GOT3 (cell line): ENCODE data around the gene KIAA1671.

ENCODE experiments used
- DNase-seq: peaks from one replicate; lab custom pipeline; 2025; ENCODE audit warnings: mixed read lengths; lab: John Stamatoyannopoulos, UW

KIAA1671 gene

DNA sequence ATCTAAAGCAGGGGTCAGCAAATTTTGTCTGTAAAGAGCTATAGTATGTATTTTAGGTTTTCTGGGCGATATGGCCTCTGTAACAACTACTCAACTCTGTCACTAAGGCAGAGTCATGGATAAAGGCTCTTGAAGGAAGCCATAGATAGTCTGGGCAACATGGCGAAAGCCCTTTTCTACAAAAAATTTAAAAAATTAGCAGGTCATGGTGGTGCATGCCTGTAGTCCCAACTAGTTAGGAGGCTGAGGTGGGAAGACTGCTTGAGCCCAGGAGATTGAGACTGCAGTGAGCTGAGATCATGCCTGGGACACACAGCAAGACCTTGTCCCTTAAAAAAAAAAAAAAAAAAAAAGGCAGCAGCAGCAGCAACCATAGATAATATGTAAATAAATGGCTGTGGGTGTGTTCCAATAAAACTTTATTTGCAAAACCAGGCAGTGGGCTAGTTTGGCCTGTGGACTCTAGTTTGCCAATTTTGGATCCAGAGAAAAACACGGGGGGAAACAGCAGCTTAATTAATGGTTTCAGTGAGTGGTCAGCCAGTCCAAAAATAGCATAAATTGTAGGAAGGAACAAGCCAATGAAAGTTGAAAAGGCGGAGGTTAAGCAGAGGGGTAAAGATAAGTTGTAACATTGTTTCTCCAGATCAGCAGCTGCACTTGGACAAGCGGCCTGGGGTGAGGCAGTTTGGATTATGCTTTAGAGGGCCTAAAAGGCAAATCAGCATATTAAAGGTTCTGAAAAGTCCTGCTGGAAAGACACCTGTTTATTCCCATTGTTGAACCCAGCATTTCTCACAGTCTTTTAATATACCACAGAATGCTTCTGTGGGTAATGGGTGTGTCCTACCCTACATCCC is 62.6 kb downstream of the KIAA1671 start:
- no peak for DNase-seq

DNA sequence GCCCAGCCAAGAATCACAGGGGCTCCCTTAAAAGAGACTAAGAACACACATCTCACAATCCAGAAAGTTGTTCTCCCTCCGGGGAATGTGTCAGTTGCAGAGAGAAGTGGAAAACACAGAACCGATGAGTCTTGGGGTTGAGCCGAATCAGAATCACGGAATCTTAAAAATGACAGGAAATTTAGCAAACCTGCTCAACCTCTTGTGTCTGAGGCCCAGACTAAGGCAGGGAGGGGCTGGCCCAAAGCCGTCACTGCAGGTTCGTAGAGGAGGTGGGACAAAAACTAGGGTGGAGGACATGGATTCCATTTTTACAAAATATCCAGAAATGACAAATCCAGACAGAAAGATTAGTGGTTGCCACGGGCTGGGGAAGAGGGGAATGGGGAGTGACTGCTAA is 63.8 kb downstream of the KIAA1671 start:
- DNase-seq = no peak

DNA sequence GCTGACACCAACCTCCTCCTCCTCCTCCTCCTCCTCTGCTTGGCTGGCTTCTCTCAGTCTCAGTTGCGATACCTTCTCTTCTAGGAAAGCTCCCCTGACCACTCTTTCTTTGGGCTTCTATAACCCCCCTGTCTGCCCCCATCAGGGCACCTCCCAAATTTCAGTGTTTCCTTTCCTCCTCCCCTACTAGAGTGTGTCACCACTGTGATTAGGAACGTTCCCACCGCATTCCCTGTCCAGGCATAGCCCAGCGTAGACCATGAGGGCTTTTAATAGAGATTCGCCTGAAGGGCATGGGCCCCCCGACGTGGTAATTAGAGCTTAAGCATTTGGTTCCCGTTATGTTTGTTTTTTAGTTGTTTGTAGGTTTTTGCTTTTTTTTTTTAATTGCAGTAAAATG is 65.5 kb downstream of the KIAA1671 start:
- DNase-seq = no peak

DNA sequence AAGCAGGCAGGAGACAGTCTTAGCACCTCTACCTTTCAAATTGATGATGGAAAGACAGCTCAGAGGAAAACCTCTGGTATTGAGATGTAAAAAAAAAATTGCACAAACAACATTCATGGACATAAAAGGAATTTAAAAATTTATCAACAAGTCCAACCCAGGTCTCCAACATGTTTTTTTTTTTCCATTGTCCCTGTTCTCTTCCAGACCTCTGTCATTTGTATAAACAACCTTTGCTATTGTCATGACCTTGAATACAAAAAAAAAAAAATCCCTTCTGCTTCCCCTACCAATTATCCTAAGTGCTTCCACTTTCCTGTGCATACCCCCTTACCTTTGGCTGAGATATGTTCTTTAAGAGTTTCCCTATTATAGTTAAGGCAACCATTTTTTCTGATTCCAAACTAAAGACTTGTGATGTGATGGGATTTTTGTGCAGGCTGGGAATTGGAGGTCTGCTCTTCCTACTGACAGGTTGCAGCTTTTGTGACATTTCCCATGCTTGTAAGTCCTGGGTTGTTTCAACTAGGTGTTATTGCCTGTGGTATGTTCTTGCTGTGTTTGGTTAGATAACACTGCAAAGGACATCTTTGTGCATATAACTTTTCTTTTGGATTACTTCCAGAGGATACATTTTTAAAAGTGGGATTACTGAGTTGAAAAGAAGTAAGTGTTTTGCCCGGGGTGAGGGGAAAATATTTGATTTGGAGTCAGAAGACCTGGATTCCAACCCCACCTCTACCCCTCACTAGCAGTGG is 67.1 kb downstream of the KIAA1671 start:
- DNase-seq = no peak

DNA sequence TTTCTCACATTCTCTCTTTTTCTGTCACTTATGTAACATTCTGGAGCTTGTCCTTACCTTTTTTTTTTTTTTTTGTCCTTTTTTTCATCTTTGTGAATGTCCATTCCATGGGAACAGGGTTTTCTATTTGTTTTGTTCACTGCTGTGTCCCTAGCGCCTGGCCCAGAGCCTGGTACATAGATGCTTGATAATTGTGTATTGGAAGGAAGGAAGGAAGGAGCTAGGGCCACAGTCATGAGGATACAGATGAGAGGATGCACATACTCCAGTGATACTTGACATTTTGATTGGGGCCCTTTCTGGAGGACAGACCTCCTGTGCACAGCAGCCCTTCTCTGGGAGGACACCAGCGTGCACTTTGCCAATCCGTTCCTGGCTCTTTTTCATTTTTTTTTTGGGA is 68.9 kb downstream of the KIAA1671 start:
- DNase-seq = no peak

DNA sequence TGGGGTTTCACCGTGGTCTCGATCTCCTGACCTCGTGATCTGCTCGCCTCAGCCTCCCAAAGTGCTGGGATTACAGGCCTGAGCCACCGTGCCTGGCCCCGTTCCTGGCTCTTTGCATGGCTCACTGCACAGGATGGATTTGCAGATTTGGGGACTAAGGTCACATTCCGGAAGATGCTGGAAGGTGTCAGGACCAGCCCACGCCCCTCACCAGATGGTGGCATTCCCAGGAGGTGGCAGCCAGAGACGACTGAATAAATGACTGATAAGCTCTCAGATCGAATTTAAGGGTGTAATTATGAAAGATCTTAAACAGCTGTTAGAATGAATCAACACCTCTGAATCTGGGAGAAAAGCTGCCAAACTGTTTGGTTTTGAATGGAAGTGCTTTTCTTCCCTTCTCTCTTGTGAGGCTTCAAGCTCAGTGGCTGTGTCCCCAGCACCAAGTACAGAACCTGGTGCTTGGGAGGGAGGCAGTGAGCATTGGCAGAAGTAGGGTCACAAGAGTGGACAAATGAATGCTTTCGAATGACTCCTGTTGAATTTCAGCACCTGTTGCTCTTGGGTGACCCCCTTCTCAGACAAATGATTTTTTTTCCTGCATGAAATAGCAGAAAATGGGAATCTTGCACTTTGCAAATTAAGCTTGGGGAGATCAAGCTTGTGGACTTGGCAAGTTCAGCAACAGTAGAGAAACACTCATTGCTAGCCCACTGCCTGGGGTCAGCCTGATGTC is 69.6 kb downstream of the KIAA1671 start:
- DNase-seq = no peak

DNA sequence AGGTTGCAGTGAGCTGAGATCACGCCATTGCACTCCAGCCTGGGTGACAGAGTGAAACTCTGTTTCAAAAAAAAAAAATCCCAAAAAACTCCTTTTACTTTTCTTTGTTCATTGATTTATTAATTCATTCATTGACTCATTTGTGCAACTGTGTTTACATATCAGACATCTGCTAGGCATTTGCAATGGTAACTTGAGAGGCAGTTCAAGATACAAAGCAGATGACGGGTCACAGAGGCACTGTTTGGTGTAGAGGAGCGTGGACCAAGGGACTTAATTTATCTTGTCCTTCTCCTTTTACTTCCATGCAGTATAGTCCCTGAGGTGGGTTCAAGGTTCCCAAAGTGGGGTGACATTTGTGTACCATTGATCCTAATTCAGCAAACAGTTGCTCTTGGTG is 71.4 kb downstream of the KIAA1671 start:
- no peak for DNase-seq

DNA sequence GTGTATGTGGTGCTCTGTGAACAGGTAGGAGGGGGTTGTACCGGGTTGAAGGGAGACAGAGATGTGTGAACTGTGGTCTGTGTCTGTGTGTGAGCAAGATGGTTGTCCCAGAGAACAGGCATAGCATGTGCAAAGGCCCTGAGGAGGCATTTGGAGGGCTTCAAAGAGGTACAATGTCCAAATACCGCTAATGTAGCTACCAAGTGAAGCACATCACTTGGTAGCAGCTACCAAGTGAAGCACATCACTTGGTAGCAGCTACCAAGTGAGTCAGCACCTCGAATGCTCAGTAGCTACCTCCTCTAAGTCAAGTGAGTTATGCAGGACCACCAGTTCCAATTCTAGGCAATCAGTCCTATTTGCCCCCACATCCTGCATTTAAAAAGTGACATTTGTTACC is 72.4 kb downstream of the KIAA1671 start:
- no peak for DNase-seq

DNA sequence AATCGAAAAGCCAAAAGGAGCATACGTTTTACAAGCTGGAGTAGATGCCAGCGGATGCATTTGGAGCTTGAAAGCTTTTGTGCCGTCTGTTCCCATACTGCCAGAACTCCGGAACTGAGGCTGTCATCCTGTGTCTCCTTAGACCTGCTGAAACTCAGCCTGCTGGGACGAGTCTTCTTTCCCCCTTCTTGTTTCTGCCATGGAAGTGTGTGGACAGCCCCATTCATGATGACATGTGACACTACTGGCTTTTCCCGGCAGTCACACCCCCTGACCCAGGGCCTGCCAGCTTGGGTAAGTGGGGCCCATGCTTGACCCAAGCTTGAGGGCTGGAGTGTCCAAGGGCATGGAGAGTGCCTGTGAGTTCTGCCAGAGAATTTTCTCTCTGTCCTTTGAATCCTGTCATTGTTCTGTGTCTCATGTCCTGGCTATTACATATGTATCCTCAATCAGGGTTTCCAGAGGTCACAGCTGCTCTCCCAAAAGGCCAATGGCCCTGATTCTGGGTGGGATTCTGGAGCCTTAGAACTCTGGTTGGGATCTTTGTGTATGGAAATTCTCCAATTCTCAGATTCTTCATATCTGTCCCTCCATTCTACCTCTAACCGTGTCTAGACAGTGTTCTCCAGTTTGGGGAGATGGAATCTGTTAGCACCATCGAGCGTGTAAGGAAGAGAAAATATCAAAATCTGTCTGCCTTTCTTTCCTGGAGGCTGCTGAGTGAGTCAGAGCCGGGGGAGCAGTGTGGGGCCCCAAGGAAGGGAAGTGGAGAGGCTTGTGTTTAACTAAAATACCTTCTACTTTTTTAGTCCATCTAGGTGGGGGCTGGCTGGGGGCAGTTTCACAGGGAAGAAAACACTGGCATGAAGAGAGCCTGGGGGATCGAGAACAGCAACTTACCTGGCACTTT is 73.2 kb downstream of the KIAA1671 start:
- no peak for DNase-seq

DNA sequence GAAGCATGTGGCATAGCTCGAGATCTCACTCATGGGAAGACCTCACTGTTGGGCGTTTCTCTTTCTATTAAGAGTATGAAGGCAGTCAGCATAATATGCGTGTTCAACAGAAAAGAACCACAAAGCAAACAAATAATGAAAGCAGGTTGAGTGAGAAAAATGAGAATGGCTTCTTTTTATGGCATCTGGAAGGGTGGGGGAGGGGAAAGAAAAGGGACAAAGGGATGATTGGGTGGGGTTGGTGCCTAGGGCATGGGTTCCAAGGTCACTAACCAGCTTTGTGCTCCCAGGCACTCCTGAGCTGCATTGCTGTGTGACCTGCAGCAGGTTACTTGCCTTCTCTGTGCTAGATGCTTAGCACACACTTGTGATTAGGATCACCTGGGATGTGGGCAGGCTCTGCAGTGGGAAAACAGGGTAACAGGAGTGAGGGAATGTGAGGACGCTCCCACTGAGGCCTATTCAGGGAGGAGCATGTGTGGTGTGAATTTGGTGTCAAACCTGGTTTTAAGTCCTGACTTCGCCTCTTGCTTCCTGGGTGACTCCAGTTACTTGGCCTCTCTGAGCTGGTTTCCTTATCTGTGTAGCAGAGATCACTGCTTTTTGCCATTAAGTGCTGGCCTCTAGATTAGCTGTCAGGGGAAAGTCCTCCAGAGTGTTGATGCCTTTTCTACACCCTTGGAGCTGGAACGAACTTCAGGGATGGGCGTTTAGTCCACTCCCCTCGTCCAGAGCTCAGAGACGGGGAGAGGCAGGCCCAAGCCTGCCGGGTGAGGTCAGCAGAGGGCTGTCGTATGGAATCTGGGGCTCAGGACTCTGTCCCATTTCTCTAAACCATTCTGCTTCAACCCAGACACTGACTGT is 74.8 kb downstream of the KIAA1671 start:
- no peak for DNase-seq

DNA sequence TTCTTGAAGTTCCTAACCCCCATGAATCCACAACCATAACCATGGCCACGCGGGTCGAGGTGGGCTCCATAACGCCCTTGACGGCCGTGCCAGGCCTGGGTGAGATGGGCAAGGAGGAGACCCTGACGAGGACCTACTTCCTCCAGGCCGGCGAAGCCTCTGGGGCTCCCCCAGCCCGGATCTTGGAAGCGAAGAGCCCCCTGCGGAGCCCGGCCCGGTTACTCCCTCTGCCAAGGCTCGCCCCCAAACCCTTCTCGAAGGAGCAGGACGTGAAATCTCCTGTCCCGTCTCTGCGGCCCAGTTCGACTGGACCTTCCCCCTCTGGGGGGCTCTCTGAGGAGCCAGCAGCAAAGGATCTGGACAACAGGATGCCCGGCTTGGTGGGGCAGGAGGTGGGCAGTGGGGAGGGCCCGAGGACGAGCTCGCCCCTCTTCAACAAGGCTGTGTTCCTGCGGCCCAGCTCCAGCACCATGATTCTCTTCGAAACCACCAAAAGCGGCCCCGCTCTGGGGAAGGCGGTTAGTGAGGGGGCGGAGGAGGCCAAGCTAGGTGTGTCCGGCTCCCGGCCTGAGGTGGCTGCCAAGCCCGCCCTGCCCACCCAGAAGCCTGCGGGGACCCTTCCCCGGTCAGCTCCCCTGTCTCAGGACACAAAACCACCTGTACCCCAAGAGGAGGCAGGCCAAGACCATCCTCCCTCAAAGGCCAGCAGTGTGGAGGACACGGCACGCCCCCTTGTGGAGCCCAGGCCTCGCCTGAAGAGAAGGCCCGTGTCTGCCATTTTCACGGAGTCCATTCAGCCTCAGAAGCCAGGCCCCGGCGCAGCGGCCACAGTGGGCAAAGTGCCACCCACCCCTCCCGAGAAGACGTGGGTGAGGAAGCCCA is 75.7 kb downstream of the KIAA1671 start:
- DNase-seq = no peak

DNA sequence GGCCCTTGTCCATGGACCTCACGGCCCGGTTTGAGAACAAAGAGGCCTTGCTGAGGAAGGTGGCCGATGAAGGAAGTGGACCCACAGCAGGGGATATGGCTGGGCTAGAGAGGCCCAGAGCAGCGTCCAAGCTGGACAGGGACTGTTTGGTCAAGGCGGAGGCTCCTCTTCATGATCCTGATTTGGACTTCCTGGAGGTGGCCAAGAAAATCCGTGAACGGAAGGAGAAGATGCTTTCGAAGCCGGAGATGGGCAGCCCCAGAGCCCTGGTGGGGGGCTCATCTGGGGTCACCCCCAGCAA is 76.3 kb downstream of the KIAA1671 start:
- DNase-seq = no peak

DNA sequence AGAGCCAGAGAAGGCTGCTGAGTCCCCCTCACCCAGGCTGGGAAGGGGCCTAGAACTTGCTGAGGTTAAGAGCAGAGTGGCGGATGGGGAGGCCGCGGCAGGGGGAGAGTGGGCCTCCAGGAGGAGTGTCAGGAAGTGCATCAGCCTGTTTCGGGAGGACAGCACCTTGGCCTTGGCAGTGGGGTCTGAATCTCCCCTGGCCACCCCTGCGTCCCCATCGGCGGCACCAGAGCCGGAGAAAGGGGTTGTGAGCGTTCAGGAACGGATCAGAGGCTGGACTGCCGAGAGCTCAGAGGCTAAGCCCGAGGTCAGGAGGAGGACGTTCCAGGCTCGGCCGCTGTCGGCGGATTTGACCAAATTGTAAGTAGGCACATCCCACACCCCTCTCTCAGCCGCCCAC is 76.7 kb downstream of the KIAA1671 start:
- no peak for DNase-seq

DNA sequence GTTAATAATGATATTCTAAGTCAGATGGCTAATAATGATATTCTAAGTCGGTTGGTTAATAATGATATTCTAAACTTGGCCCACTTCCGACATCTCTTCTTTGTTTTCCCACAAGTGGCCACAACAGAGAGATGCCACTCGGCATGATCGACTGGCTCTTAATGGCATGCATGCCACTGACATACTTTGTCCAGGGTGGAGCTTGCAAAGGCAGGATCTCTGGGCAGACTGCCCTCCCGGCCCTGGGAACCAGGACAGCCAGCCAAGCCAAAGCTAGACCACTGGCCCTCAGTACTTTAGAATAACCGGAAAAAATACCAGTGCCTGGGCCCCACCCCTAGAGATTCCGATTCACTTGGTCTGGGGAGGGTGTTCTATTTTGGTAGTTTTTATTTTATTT is 78.1 kb downstream of the KIAA1671 start:
- no peak for DNase-seq

DNA sequence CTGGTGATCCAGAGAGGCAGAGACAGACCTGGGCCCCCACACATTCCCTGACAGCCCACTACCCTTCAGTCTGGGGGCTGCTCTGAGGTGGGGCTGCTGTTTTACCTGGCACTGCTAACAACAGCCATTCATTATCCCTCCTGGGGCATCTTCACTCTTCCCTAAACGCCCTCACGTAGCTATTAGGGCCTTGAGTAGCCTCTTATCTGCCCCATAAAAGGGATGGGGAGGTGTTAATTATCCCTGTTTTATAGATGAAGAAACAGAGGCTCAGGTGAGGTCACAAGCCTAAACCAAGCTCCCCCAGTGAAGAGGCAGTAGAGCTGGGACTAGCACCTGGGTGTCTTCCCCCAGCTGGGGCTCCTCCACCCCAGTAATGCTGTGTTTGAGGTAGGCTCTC is 79.5 kb downstream of the KIAA1671 start:
- no peak for DNase-seq

DNA sequence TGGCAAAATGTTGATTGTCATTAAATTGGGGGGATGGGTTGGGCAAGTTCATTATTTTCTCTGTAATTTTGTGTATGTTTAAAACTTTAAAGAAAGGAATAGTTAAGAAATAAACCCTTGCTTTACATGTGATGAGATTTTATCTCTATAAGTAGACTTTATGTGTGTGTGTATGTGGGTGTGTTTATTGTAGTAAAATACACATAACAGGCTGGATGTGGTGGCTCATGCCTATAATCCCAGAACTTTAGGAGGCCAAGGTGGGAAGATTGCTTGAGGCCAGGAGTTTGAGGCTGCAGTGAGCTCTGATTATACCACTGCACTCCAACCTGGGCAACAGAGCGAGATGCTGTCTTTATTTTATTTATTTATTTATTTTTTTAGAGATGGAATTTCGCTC is 83.2 kb downstream of the KIAA1671 start:
- no peak for DNase-seq

DNA sequence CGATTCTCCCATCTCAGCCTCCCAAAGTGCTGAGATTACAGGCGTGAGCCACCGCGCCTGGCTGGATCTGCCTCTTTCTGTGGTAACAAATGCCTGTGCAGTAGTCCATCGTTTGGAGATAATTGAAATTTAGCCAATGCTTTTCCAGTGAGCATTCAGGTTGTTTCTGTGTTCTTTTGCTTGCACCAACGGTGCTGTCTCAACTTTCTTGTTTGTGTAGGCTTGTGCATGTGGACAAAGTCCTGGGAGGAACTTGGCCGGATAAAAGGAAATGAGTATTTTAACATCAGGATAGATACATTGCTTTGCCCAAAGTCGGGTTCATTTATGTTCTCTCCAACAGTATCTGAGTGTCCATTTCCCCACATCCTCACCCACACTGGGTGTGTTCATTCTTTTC is 85.7 kb downstream of the KIAA1671 start:
- DNase-seq = no peak

DNA sequence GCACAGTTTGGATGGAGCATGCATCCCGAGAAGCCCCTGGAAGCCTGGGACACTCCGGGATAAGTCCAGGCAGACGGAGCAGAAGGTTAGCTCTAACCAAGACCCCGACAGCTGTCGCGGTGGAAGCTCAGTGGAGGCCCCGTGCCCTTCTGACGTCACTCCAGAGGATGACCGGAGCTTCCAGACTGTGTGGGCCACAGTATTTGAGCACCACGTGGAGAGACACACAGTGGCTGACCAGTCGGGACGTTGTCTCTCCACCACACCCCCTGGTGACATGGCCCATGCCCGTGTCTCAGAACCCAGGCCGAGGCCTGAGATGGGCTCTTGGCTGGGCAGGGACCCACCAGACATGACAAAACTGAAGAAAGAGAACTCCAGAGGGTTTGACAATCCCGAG is 86.3 kb downstream of the KIAA1671 start:
- DNase-seq = no peak

DNA sequence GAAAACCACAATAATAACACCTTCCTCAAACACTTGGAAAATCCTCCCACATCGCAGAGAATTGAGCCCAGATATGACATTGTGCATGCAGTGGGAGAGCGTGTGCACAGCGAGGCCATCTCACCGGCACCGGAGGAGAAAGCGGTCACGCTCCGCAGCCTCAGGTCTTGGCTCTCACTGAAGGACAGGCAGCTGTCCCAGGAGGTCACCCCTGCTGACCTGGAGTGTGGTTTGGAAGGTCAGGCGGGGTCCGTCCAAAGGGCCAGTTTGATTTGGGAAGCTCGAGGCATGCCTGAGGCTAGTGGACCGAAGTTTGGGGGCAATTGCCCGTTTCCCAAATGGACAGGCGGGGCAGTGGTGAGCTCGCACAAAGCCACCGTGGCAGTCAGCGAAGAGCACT is 86.7 kb downstream of the KIAA1671 start:
- no peak for DNase-seq

DNA sequence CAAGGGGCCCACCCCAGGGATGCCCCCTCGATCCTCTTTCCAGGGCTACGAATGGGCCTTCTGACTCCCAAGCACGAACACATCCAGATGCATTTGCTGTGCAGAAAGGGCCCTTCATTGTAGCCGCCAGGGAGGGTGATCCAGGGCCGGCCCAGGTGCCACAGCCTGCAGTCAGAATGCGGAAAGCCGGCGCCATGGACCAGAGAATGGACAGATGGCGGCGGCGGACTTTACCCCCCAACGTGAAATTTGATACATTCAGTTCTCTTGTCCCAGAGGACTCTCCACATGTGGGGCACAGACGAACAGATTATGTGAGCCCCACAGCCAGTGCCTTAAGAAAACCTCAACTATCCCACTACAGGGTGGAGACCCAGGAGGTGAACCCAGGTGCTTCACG is 87.2 kb downstream of the KIAA1671 start:
- DNase-seq = no peak
